ENCODE results near the gene PLCH1. TPM values are rescaled to one million over a fixed set of nuclear protein-coding genes. Genes with fewer than 3 reads are reported as not detected.
A peak's percentile ranks its signal among the peaks of the same experiment; 100 is the strongest.

The PLCH1 gene
- total and polyA plus RNA-seq, 9 donors = 0.39 to 1.2 (median 0.53) TPM

- H3K36me3 ChIP-seq (ENCODE audit: control insufficient read depth, insufficient read depth, low read length) = no peaks in the 10 kb centered on the region
- 100% methylated on average over 1 of the region's 1 CpG for WGBS (ENCODE audit: insufficient coverage)
- H3K27ac ChIP-seq (ENCODE audit: low read length) = no peak overlapping the region
- H3K27me3 ChIP-seq (ENCODE audit: control insufficient read depth, insufficient read depth, low read length) = no peaks in the 10 kb centered on the region
- no peak for DNase-seq
- H3K4me1 ChIP-seq (ENCODE audit: control insufficient read depth, insufficient read depth, low read length) = peaks cover 2% of the 10 kb centered on the region
- no peak overlapping the region for H3K4me3 ChIP-seq (ENCODE audit: low read length)
- H3K9me3 ChIP-seq (replicated peaks; ENCODE audit: control insufficient read depth, low read depth, low read length) = peaks cover 7% of the 10 kb centered on the region
Measured at GRCh38 chr3:155365178-155365783, 379.6 kb downstream of the PLCH1 start.

- peaks cover 7% of the 10 kb centered on the region for H3K9me3 ChIP-seq (replicated peaks; ENCODE audit: control insufficient read depth, low read depth, low read length)
- H3K27me3 ChIP-seq (ENCODE audit: control insufficient read depth, insufficient read depth, low read length) = no peaks in the 10 kb centered on the region
- no peaks in the 10 kb centered on the region for H3K4me1 ChIP-seq (ENCODE audit: control insufficient read depth, insufficient read depth, low read length)
- no peak overlapping the region for H3K4me3 ChIP-seq (ENCODE audit: low read length)
- whole genome bisulfite sequencing (ENCODE audit: insufficient coverage) = no CpG with 5 or more reads among the region's 2 CpGs
- DNase-seq = no peak
- no peaks in the 10 kb centered on the region for H3K36me3 ChIP-seq (ENCODE audit: control insufficient read depth, insufficient read depth, low read length)
- no peak overlapping the region for H3K27ac ChIP-seq (ENCODE audit: low read length)
Measured at GRCh38 chr3:155364492-155364891, 380.4 kb downstream of the PLCH1 start.

GRCh38 chr3:155363690-155364070, 381.2 kb downstream of the PLCH1 start:
- Histone ChIP-seq H3K4me1 (ENCODE audit: control insufficient read depth, insufficient read depth, low read length) (no peaks in the 10 kb centered on the region), H3K4me3 (ENCODE audit: low read length) (no peak overlapping the region), H3K9me3 (replicated peaks; ENCODE audit: control insufficient read depth, low read depth, low read length) (peaks cover 7% of the 10 kb centered on the region), H3K27ac (ENCODE audit: low read length) (no peak overlapping the region), H3K36me3 (ENCODE audit: control insufficient read depth, insufficient read depth, low read length) (no peaks in the 10 kb centered on the region), H3K27me3 (ENCODE audit: control insufficient read depth, insufficient read depth, low read length) (no peaks in the 10 kb centered on the region)
- no peak for DNase-seq
- WGBS (ENCODE audit: insufficient coverage) = no CpG with 5 or more reads among the region's 3 CpGs

- H3K4me1 ChIP-seq (ENCODE audit: control insufficient read depth, insufficient read depth, low read length) = no peaks in the 10 kb centered on the region
- 49% methylated on average over 6 of the region's 10 CpGs for WGBS (ENCODE audit: insufficient coverage)
Measured at GRCh38 chr3:155362808-155363689, 381.8 kb downstream of the PLCH1 start.

GRCh38 chr3:155360281-155360680, 384.6 kb downstream of the PLCH1 start:
- Histone ChIP-seq H3K36me3 (ENCODE audit: control insufficient read depth, insufficient read depth, low read length) (no peaks in the 10 kb centered on the region), H3K4me3 (ENCODE audit: low read length) (no peak overlapping the region), H3K27ac (ENCODE audit: low read length) (no peak overlapping the region), H3K4me1 (ENCODE audit: control insufficient read depth, insufficient read depth, low read length) (no peaks in the 10 kb centered on the region), H3K9me3 (replicated peaks; ENCODE audit: control insufficient read depth, low read depth, low read length) (peaks cover 4% of the 10 kb centered on the region), H3K27me3 (ENCODE audit: control insufficient read depth, insufficient read depth, low read length) (no peaks in the 10 kb centered on the region)
- WGBS (ENCODE audit: insufficient coverage) = no CpG with 5 or more reads among the region's 2 CpGs
- DNase-seq = no peak

More at GRCh38 chr3:155362808-155363689, 381.8 kb downstream of the PLCH1 start:
- peaks cover 7% of the 10 kb centered on the region for H3K9me3 ChIP-seq (replicated peaks; ENCODE audit: control insufficient read depth, low read depth, low read length)
- H3K4me3 ChIP-seq (ENCODE audit: low read length) = no peak overlapping the region
- no peaks in the 10 kb centered on the region for H3K27me3 ChIP-seq (ENCODE audit: control insufficient read depth, insufficient read depth, low read length)
- no peak overlapping the region for H3K27ac ChIP-seq (ENCODE audit: low read length)
- DNase-seq = no peak
- H3K36me3 ChIP-seq (ENCODE audit: control insufficient read depth, insufficient read depth, low read length) = no peaks in the 10 kb centered on the region

- WGBS (ENCODE audit: insufficient coverage) = 47% methylated on average over 6 of the region's 7 CpGs
- no peaks in the 10 kb centered on the region for H3K36me3 ChIP-seq (ENCODE audit: control insufficient read depth, insufficient read depth, low read length)
Measured at GRCh38 chr3:155356594-155357370, 388.1 kb downstream of the PLCH1 start.

GRCh38 chr3:155354658-155355057, 390.2 kb downstream of the PLCH1 start:
- no peak overlapping the region for H3K4me3 ChIP-seq (ENCODE audit: low read length)
- no peak for DNase-seq
- no peaks in the 10 kb centered on the region for H3K9me3 ChIP-seq (replicated peaks; ENCODE audit: control insufficient read depth, low read depth, low read length)
- H3K27ac ChIP-seq (ENCODE audit: low read length) = no peak overlapping the region
- no peaks in the 10 kb centered on the region for H3K36me3 ChIP-seq (ENCODE audit: control insufficient read depth, insufficient read depth, low read length)
- no peaks in the 10 kb centered on the region for H3K27me3 ChIP-seq (ENCODE audit: control insufficient read depth, insufficient read depth, low read length)
- no peaks in the 10 kb centered on the region for H3K4me1 ChIP-seq (ENCODE audit: control insufficient read depth, insufficient read depth, low read length)

More at GRCh38 chr3:155356594-155357370, 388.1 kb downstream of the PLCH1 start:
- Histone ChIP-seq H3K9me3 (replicated peaks; ENCODE audit: control insufficient read depth, low read depth, low read length) (no peaks in the 10 kb centered on the region), H3K4me3 (ENCODE audit: low read length) (no peak overlapping the region), H3K27me3 (ENCODE audit: control insufficient read depth, insufficient read depth, low read length) (no peaks in the 10 kb centered on the region), H3K4me1 (ENCODE audit: control insufficient read depth, insufficient read depth, low read length) (no peaks in the 10 kb centered on the region), H3K27ac (ENCODE audit: low read length) (no peak overlapping the region)
- peak; percentile 30 for DNase-seq

GRCh38 chr3:155352900-155353490, 391.9 kb downstream of the PLCH1 start:
- no peaks in the 10 kb centered on the region for H3K4me1 ChIP-seq (ENCODE audit: control insufficient read depth, insufficient read depth, low read length)
- no peaks in the 10 kb centered on the region for H3K9me3 ChIP-seq (replicated peaks; ENCODE audit: control insufficient read depth, low read depth, low read length)
- no peak overlapping the region for H3K4me3 ChIP-seq (ENCODE audit: low read length)
- no peaks in the 10 kb centered on the region for H3K27me3 ChIP-seq (ENCODE audit: control insufficient read depth, insufficient read depth, low read length)
- 100% methylated on average over 1 of the region's 6 CpGs for WGBS (ENCODE audit: insufficient coverage)
- DNase-seq = peak; percentile 60
- H3K36me3 ChIP-seq (ENCODE audit: control insufficient read depth, insufficient read depth, low read length) = no peaks in the 10 kb centered on the region
- no peak overlapping the region for H3K27ac ChIP-seq (ENCODE audit: low read length)

- Histone ChIP-seq H3K27ac (ENCODE audit: low read length) (no peak overlapping the region), H3K9me3 (replicated peaks; ENCODE audit: control insufficient read depth, low read depth, low read length) (no peaks in the 10 kb centered on the region)
Measured at GRCh38 chr3:155350571-155350970, 394.3 kb downstream of the PLCH1 start.

GRCh38 chr3:155347901-155348300, 397.0 kb downstream of the PLCH1 start:
- no peak overlapping the region for H3K27ac ChIP-seq (ENCODE audit: low read length)
- no peak for DNase-seq
- 80% methylated on average over 1 of the region's 1 CpG for WGBS (ENCODE audit: insufficient coverage)

More at GRCh38 chr3:155350571-155350970, 394.3 kb downstream of the PLCH1 start:
- no peaks in the 10 kb centered on the region for H3K4me1 ChIP-seq (ENCODE audit: control insufficient read depth, insufficient read depth, low read length)
- no CpG with 5 or more reads among the region's 1 CpG for WGBS (ENCODE audit: insufficient coverage)
- no peak overlapping the region for H3K4me3 ChIP-seq (ENCODE audit: low read length)
- H3K27me3 ChIP-seq (ENCODE audit: control insufficient read depth, insufficient read depth, low read length) = no peaks in the 10 kb centered on the region
- H3K36me3 ChIP-seq (ENCODE audit: control insufficient read depth, insufficient read depth, low read length) = no peaks in the 10 kb centered on the region
- DNase-seq = no peak

More at GRCh38 chr3:155347901-155348300, 397.0 kb downstream of the PLCH1 start:
- no peak overlapping the region for H3K4me3 ChIP-seq (ENCODE audit: low read length)
- H3K27me3 ChIP-seq (ENCODE audit: control insufficient read depth, insufficient read depth, low read length) = no peaks in the 10 kb centered on the region
- H3K4me1 ChIP-seq (ENCODE audit: control insufficient read depth, insufficient read depth, low read length) = no peaks in the 10 kb centered on the region
- H3K36me3 ChIP-seq (ENCODE audit: control insufficient read depth, insufficient read depth, low read length) = no peaks in the 10 kb centered on the region
- H3K9me3 ChIP-seq (replicated peaks; ENCODE audit: control insufficient read depth, low read depth, low read length) = no peaks in the 10 kb centered on the region
